Activated CD8-positive, alpha-beta memory T cell treated with anti-CD3 and anti-CD28 coated beads, Interleukin-2, amount 50 U/mL, for 48 hours (primary cell): ENCODE results near the gene FOXO1.
A peak's percentile ranks its signal among the peaks of the same experiment; 100 is the strongest.
"Not testable (repeated sequence)": the region's sequence is repeated elsewhere in the genome, so short reads cannot be mapped to it uniquely, and the experiment has no call there.

ENCODE experiments used
- DNase-seq: peaks from one replicate; pipeline ENCODE4 v3.0.0-alpha.2; 2020

The FOXO1 gene

GRCh38 chr13:40666045-40666932 is at the start of gene FOXO1:
TSS of gene FOXO1 (minus strand) at chr13:40666641. CDS start at chr13:40666212, 429 bp downstream.
- peak; percentile 95 for DNase-seq

DNA sequence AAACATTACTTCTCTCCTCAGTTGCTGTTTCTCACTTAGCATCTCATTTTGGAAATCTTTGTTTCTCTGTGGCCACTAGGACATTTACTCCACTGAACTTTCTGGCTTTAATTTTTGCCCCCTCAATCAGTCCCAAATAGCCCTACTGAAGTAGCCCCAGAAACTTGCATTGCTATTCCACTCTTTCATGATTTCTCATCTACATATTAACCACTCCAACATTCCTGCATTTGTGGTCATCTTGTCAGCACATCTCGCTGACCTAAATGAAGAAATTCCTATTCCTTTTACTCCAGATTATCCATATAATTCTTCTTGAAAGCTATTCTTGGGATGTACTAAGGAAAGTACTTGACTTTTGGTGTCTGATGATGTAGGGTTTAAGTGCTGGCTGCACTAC is 48.0 kb upstream of the FOXO1 start:
- not testable (repeated sequence) for DNase-seq

GRCh38 chr13:40706439-40706838 is 40.0 kb upstream of the FOXO1 start:
- no peak for DNase-seq

- DNase-seq: no peak
Observed at GRCh38 chr13:40697711-40698110, 31.3 kb upstream of the FOXO1 start.

- DNase-seq: no peak
Observed at GRCh38 chr13:40694426-40694825, 28.0 kb upstream of the FOXO1 start.

- no peak for DNase-seq
Observed at GRCh38 chr13:40692946-40693345, 26.5 kb upstream of the FOXO1 start.

DNA sequence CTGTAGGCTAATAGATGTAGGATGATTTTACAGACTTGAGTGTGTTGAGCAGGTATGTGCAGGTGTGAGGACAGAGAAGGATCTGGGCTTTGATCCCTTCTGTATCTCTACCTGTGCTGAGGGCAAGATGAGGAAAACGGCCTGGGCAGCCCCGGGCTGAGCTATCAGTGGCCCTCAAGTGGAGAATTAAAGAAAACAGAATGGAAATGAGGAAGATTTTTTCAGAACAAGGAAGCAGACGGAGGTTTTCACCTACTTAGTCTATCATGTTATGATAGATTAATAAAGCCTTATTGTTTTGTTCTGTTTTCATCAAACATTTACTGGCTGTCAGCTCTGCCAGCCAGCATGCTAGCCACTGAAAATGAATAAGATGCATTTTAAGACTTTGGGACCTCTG is 22.3 kb upstream of the FOXO1 start:
- DNase-seq: no peak

DNA sequence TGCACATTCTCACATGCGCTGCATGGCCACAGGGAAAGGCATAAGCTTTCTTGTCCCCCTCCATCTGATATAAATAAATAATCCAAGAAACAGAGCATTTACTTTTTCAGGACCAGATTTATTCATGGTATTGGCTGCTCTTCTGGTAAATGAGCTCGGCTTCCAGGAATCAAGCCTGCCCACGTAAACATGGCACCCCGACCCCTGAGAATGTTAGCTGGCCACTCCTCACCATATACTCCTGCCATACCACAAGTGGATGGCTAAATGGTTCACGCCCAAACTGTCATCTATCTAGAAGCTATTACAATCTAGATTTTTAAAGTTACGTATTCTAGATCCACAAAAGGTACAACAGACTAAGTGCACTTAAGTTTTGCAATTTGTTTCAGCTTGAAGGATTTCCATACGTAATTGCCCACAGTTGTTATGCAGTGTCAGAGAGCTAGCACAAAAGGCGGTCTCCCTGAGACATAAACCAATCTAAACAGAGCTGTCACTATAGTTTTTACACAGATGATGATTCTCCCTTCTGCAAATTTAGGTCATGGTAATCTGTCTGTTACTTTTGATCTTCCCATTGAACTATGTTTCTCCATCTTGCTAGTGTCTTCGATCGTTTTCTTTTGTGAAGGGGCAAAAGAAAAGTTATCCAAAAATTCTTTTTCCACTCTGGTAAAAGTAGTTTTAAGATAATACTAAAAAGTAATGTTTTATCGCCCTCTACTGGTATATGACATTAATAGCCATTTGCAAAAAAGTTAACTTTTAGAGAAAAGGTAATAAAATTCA is 16.2 kb upstream of the FOXO1 start:
- DNase-seq: no peak

- DNase-seq: no peak
Observed at GRCh38 chr13:40681341-40682146, 15.1 kb upstream of the FOXO1 start.

- DNase-seq: no peak
Observed at GRCh38 chr13:40680659-40681323, 14.3 kb upstream of the FOXO1 start.

- no peak for DNase-seq
Observed at GRCh38 chr13:40679480-40679985, 13.1 kb upstream of the FOXO1 start.

DNA sequence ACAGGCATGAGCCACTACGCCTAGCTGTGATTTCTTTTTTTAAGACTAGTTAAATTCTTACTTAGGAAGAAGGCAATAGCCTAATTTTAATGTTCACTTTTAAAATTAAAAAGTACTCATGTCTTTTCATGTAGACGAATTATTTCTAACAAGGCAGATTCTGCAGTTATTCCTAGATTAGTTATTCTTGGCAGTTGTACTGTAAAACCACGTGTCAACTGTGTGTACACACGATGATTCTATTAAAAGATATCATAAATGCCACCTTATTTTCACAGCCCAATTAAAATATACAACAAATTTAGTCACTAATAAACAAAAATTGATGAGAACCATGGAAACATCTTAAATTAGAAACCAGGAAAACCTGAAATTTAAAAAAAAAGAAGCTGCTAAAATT is 10.6 kb upstream of the FOXO1 start:
- DNase-seq: no peak

DNA sequence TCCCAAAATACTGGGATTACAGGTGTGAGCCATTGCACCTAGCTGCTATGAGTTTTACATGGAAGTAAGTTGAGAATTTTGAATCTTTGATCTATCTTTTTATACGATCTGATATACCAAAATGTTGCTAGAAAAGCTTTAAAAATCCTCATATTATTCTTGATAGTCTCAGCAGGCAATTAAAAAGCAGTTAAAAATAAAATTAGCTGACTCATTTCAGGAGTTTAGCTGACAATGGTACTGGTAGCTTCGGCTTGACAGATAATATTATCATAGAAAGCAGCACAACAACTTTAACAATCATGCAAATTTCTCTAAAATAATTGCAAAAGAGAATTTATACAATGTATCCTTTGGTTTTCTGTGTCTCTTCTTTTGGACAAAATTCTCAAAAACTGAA is 9.6 kb upstream of the FOXO1 start:
- no peak for DNase-seq

GRCh38 chr13:40673414-40673813 is 7.0 kb upstream of the FOXO1 start:
- no peak for DNase-seq

- no peak for DNase-seq
Observed at GRCh38 chr13:40672765-40673397, 6.4 kb upstream of the FOXO1 start.

DNA sequence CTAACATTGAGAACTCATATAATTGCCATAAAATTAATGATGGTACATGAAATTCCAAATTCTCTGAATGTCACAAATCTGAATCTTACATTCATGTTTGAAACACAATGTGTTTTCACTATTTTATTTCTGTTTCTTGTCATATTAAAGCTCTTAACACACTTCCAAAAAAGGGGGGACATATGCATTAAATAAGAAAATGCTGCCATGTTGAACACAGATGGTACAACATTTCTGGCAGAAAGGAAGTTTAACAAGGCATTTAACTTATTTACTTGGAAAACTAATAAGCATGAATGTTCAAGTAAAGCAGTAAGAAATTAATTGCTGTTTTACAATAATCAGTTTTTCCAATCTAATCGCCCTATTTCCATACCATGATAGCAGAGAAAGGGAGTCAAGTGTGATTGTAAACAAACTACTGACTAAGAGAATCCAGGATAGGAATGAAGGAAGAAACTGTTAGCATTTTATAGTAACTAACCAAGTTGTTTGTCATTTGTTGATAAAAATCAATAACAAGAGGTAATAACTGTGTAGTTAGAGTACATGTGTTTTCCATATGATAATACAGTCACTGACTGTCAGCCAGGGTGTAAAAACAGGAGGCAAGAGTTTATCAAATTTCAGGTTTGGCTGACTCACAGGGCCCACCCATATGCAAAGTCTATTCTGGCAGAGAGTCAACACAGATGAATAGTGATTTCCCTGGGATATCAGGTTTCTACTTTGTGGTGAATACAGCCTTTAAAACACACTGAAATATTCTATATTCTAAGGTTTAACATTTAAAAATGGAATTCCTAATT is 5.7 kb upstream of the FOXO1 start:
- DNase-seq: no peak

DNA sequence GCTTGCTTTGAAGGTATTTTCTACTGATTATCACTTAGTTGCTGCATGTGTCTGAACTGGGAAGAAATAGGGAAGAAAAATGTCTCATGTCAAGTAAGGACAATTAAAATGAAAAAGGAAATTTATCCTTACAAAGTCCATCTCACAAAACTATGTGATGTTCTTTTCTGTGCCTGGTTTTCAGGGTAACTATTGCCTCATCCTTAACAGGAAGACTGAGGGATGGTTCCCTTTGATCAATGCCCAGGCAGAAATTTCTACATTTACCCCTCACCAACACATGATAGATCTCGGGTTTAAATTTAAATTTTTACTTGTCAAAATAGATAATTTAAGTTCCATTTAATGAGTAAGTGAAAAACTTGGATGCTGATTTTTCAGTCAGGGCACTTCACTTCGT is 3.9 kb upstream of the FOXO1 start:
- no peak for DNase-seq

DNA sequence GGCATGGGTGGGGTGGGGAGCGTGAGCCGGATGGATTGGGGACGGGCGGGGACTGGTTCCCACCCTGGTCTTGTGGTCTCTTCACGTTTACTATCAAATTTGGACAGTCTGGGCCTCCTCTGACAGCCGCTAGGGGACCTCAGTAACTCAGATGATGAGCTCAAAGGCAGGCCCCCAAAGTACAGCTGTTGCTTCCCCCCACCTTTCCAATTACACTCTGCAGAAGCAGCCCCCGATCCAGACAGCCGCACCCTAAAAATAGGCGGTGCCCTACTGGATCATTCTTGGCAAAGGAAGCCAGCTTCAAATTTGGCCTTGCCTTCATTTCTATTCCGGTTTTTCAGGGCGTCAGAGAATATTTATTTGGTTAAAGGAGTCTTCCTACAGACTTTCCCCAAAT is 1.9 kb upstream of the FOXO1 start:
- DNase-seq: peak; percentile 64

- no peak for DNase-seq
Observed at GRCh38 chr13:40667622-40667978, 1.2 kb upstream of the FOXO1 start.

DNA sequence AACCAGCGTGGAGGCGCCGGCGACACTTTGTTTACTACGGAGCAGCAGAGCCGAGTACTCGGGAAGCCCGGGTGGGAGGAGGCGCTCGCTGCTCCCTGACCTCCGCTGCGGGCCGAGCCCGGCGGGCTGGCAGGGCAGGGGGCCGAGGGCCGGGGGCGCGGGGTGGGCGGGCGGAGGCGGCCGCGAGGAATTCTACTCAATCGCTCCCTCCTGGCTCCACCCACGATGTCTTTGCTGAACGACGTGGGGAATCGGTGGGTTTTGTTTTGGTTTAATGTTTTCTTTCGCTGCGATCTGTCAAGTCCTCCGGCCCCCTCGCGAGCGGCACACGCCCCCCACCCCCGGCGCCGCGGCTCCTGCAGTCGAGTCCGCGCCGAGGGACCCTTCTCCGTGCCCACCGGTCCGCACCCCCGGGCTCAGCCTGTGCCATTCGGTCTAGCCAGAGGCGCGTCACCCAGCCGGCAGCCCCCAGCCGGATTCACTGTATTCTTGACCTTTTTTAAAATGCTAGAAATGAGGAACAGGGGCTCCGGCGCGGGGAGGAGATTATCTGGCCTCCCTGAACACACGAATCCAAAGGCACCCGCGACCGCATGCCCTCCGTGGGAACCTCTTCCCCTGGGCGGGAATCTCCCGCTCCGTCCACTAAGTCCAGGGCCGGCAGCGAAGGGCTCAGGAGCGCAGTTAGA is 636 bp upstream of the FOXO1 start:
- peak; percentile 71 for DNase-seq
